SK-N-SH treated with all-trans-retinoic acid at 6 μM for 48 hours (cell line): ENCODE data around the gene POU3F3.

Source experiments
- ESRRG ChIP-seq: fragments of 250-450 bp; sonication (Bioruptor Pico); IDR thresholded peaks from 2 replicates; pipeline ENCODE4 v1.6.1; 2021; ENCODE audit warnings: mild to moderate bottlenecking
- PPARA ChIP-seq: fragments of 250-450 bp; sonication (Bioruptor Pico); IDR thresholded peaks from 2 replicates; pipeline ENCODE4 v1.5.0; 2020; ENCODE audit warnings: mild to moderate bottlenecking, borderline replicate concordance
- TF ChIP-seq, protein P1 (sequence below): fragments of 250-450 bp; sonication (Bioruptor Pico); IDR thresholded peaks from 2 replicates; pipeline ENCODE4 v1.8.0; 2020; ENCODE audit warnings: mild to moderate bottlenecking, moderate library complexity, borderline replicate concordance

DNA sequence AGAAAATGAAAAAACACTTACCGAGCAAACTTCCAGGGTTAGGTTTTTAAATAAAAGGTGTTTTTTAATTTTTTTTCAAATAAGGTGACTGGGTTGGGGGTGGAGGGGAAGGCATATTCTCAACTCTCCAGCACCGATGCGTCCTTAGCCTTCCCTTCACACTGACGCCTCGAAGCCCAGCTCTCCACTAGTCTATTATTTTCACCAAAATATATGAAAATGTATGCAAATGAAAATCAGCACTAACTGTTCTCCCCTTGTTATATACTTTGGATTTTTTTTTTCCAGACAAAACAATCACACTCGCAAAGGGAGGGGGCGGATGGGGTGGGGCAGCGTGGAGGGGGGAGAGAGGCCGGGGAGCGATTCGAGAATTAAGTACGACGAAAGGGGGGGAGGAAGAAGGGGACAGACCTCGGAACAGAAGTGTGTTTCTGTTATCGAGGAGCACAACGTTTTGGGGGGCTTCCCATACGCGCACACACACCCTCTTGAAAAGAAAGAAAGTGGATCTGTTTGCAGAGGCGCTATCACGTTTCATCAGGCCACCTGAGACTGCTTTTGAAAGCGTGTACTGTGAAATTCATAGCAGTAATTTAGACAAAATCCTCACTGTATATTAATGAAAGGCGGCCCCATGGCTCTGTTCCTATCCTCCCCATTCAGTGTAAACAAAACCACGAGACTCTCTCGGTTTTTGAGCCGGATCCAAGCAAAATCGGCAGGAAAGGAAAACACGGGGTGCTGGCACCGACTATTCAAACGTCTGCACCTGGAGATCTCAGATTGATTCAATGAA is 2.4 kb upstream of the POU3F3 start:
- no peak for TF ChIP-seq ESRRG
- TF ChIP-seq, protein P1, sequence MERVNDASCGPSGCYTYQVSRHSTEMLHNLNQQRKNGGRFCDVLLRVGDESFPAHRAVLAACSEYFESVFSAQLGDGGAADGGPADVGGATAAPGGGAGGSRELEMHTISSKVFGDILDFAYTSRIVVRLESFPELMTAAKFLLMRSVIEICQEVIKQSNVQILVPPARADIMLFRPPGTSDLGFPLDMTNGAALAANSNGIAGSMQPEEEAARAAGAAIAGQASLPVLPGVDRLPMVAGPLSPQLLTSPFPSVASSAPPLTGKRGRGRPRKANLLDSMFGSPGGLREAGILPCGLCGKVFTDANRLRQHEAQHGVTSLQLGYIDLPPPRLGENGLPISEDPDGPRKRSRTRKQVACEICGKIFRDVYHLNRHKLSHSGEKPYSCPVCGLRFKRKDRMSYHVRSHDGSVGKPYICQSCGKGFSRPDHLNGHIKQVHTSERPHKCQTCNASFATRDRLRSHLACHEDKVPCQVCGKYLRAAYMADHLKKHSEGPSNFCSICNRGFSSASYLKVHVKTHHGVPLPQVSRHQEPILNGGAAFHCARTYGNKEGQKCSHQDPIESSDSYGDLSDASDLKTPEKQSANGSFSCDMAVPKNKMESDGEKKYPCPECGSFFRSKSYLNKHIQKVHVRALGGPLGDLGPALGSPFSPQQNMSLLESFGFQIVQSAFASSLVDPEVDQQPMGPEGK, result no peak
- no peak for TF ChIP-seq PPARA (CRISPR knock-in tag)
